NCI-H526 treated with DMSO at 0.1 percent for 48 hours (cell line): ENCODE results near the gene TRPM4.
"Not testable (repeated sequence)": the region's sequence is repeated elsewhere in the genome, so short reads cannot be mapped to it uniquely, and the experiment has no call there.

ENCODE experiments used
- DNase-seq: peaks from one replicate; lab custom pipeline; 2025; lab: John Stamatoyannopoulos, UW

The TRPM4 gene

DNA sequence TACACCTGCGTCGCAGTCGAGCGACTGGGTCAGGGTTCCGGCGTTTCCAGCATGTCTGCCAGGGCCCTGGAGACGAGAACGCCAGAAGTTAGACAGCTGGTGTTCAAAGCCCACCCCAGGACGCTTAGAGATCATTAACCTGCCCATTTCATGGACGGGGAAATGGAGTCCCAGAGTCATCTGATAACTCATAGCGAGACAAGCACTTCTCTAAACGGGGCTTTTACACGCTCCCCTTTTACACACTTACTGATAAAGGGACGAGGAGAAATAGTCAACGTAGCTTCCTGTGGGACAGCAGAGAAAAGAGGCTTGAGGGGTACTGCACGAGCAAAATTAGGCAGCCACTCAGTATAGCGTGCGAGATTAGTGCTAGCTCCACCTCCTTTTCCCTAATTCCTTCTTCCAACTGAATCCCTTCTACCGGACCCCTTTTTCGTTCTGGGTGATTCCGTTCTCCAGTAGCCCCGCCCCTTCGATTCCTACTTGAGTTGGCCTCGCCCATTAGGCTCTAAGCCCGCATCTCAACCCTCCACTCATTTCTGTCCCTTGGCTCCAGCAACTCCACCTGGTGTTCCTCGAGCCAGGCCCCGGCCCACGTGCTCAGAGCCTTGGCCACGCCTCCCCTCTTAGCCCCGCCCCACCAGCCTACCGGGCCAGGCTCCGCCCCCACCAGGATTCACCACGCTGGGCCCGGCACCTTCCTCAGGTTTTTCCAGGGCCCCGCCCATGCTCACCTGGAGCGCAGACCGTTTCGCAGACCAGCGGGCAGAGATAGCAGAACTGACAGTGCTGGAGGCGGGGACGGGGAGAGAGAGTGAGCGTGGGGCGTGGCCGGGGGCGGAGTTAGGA lies 6.1 kb upstream of the TRPM4 start:
- DNase-seq, result peak; percentile 99

DNA sequence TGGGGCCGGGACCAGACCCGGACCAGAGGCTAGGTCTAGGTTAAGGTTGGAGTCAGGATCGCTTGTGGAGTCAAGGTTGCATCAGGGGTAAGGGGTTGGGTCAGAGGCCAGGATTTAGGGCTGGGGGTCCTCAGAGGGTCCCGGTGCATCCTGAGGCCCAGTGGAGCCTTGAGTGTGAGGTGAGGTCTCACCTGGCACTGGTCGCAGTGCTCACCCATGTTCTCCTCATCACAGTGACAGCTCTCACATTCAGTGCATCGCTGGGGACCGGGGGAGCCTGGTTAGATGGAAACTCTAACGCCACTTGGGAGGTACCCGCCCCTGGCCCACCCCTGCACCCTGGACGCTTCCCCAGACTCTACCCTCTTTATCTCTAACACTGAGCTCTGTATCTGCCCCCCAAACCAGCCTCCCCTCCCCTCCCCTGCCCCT lies 5.5 kb upstream of the TRPM4 start:
- no peak for DNase-seq

DNA sequence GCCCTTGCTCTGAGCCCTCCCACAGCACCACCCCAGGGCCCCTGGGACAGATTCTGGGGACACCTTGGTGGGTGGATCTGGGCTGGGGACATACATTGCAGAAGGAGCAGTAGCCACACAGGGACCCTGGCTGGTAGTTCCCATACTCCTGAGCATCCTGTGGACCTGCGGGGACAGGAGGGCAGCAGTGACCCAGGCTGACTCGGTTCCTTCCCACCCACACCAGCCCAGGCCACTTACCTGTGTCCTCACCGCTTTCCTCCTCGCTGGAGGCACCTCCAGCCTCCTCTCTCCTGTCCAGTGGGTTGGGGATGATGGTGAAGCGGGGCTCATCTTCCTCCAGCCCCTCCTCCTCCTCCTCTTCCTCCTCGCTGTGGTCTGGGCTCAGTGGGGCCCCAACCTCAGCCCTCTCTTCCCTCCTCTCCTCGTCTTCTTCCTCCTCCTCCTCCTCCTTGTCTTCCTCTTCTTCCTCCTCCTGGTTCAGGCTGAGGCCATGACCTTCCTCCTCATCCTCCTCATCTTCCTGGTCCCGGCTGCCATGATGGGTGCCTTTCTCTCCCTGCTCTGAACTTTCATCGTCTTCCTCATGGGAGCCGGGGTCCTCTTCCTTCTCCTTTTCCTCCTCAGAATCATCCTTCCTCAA lies 4.3 kb upstream of the TRPM4 start:
- DNase-seq, result no peak

DNA sequence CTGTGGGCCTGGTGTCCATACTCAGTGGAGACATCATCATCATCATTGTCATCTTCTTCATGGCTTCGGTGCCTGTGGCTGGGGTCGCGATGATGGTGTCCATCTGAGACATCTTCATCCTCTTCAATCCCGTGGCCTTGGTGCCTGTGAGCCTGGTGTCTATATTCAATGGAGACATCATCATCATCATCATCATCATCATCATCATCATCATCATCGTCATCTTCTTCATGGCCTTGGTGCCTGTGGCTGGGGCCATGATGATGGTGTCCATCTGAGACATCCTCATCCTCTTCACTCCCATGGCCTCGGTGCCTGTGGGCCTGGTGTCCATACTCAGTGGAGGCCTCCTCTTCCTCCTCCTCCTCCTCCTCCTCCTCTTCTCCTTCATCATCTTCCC lies 3.3 kb upstream of the TRPM4 start:
- DNase-seq, result no peak

DNA sequence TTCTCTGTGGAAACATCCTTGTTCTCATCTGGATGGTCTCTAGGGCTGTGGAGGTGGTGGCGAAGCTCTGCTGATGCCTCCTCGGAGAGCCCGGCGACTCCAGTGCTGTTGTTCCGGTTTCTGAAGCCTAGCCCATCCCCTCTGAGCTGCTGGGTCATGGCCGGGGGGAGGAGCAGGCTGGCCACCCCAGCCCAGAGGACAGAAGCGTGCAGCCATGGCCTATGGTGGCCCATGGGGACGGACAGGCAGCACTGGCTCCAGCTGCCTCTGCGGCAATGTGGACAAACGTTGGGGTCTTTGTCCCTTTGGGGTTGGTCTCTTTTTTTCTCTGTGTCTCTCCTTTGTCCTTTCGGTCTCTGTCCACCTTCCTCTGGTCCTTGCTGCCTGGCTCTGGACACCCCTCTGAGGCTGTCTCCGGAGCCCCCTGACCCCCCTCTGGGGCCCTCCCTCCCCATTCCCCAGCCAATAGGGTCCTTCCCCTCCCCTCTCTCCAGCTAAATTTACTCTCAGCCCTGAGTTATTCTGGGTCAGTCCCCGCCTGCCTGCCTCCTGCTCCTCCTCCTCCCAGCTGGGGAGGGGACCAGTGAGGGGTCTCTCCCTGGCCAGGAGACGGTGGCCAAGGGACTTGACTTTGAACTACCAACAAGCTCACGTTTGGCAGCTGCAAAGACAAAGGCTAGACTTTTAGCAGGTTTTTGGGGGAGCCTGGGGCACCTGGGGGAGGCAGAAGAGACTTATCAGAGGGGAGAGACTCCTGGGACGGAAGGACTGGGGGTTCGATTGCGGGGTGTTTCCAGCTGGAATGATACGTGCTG lies 2.4 kb upstream of the TRPM4 start, which contains the start of gene HRC:
HRC (minus strand) TSS at position 392 of the 815 bp plus-strand sequence; CDS start at position 233, 159 bp downstream.
- no peak for DNase-seq

DNA sequence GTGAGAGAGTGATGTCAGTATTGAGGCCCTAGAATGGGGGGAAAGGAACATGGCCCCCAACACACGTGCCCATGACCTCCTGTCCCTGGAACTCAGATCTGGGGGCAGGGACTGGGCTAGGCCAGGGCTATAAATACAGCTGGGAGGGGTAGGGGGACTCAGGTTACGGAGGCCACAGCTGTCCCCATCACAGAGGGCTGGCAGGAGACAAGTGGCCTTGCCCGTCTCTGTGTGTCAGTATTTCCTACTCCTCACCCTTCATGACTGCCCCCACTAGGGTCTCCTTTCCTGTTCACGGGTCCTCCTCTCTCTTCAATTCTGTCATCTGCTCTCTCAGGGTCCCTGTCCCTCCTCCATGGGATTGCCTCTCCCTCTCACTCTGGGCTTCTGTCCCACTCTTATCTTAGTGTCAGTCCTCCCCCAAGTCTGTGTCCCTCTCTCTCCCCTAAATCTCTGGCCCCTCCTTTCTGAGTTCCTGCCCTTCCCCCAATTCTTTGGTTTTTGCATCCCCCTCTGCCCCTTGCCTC lies 1.7 kb upstream of the TRPM4 start:
- no peak for DNase-seq

DNA sequence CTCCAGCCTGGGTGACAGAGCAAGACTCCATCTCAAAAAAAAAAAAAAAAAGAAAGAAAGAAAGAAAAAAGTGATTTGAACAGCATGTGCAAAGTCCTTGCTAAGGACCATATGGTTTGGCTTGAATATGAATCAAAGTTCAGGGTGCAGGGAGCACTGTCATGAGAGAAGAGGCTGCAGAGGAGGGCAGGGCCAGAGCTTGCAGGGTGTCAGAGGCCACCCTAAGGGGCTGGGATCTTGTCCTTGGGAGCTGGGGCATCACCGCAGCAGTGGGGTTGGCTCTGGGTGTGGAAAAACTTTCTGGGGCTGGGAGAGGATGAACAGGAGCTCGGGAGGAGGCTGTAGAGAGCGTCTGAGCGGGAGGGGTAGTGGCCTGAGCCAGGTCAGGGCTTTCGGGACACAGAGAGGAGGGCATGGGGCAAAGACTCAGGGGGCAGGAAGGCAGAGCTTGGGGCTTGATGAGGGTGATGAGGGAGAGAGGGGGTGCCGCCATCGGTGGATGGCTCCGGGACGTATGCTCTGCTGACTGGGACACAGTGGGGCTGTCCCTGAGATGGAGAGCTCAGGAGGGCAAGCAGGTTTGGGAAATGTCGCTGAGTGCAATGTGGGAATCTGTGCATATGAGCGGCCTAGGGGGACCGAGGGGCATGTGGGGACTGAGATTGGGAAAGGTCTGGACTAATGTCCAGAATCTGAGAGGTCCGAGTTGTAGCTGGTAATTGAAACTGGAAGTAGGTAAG lies 3.0 kb downstream of the TRPM4 start:
- no peak for DNase-seq

DNA sequence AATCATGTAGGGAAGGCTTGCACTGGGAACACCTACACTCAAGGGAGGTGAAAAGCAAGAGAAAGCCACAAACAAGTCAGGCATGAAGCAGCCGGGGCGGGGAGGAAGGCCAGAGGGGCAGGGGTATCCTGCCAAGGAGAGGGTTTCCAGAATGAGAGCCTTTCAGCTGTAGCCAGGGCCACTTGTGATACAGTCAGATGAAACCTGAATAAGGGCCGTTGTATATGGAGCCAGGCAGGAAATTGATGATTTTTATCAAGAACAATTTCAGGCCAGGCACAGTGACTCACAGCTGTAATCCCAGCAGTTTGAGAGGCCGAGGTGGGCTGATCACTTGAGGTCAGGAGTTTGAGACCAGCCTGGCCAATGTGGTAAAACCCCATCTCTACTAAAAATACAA lies 4.4 kb downstream of the TRPM4 start:
- DNase-seq, result no peak

DNA sequence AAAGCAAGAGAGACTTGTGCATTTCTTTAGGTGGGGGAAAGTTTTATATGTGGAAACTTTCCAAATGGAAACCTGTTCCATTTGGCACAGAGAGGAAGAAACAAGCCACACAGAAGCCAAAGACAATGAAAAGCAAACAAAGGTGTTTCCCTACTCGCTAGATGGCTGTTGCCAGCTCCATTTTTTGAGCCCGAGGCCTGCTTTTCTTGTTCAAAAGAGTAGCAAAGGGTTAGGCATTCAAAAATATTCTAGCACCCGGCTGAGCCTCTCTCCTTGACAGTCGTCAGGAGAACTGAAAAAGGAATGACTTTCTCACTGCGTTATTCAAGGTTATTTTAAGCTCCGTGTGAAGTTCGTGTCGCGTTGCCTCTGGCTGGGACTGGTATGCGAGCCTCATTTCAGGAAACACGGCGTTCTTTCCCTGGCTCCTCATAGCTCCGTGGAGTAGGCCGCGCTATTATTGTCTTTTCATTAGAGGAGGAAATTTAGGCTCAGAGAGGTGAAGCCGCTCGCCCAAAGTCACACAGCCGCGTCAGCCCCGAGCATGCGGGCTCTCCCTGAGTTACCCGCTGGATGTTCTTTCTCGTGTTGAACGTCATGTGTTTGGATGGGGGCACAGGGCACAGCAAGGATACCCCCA lies 7.6 kb downstream of the TRPM4 start:
- DNase-seq, result no peak

DNA sequence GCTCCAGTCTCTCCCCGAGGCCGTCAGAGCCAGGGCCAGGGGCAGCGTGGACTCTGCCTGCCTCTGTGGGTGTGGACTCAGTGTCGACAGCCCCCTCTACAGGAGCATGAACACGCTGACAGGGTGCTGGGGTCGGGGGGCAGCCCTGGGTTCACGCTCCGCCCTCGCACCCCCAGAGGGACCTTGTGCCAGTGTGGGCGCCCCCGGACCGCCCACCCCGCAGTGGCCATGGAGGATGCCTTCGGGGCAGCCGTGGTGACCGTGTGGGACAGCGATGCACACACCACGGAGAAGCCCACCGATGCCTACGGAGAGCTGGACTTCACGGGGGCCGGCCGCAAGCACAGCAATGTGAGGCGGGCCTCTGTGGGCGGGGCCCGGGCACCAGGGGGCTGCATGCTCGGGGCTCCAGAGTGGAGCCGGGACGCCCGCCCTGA lies 8.3 kb downstream of the TRPM4 start:
- no peak for DNase-seq

DNA sequence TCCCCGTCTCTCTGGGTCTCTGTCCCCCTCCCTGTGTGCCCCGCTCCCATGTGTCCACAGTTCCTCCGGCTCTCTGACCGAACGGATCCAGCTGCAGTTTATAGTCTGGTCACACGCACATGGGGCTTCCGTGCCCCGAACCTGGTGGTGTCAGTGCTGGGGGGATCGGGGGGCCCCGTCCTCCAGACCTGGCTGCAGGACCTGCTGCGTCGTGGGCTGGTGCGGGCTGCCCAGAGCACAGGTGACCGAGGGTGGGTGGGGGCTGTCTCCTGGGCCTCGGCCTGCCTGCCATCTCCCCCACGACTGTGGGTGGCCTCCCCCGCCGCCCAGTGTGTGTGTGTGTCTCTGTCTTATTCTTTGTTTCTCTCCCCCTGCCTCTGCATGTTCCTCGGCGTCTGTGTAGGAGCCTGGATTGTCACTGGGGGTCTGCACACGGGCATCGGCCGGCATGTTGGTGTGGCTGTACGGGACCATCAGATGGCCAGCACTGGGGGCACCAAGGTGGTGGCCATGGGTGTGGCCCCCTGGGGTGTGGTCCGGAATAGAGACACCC lies 10.3 kb downstream of the TRPM4 start:
- DNase-seq, result no peak

DNA sequence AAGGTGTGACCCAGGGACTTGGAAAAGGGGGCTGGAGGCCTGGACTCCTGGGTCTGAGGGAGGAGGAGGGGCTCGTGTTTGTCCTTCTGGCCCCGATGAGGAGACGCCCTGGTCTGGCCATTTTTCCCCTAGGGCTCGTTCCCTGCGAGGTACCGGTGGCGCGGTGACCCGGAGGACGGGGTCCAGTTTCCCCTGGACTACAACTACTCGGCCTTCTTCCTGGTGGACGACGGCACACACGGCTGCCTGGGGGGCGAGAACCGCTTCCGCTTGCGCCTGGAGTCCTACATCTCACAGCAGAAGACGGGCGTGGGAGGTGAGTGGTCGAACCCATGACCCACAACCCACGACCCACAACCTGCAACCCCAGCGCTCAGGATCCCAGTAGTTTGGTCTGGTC lies 10.8 kb downstream of the TRPM4 start:
- no peak for DNase-seq

DNA sequence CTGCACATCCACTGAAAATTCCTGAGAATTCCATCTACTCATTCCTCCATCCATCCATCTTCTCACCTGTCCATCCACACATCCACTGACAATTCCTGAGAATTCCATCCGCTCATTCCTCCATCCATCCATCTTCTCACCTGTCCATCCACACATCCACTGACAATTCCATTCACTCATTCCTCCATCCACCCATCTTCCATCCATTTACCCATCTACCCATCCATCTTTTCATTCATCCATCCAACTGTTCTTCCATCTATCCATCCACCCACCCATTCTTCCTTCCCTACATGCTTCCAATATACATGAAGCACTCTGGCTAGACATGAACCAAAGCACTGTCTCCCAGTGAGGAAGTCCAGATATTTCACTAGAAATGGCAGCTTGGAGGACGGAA lies 15.6 kb downstream of the TRPM4 start:
- DNase-seq, result no peak

DNA sequence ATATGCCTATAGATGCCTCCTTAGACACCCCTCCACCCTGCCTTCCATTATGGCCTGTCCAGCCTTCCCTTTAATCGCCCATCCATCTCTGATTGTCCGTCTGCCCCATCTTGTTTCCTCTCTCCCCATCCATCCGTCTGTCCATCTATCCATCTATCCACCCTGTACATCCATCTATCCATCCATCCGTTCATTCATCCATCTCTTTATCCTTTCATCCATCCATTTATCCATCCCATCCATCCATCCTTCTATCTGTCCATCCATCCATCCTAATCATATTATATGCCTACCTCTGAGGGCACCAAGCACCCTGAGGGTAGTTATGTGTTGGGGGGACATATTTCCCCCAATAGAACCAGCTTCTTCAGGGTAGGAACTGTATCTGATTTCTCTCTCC lies 23.1 kb downstream of the TRPM4 start:
- no peak for DNase-seq

DNA sequence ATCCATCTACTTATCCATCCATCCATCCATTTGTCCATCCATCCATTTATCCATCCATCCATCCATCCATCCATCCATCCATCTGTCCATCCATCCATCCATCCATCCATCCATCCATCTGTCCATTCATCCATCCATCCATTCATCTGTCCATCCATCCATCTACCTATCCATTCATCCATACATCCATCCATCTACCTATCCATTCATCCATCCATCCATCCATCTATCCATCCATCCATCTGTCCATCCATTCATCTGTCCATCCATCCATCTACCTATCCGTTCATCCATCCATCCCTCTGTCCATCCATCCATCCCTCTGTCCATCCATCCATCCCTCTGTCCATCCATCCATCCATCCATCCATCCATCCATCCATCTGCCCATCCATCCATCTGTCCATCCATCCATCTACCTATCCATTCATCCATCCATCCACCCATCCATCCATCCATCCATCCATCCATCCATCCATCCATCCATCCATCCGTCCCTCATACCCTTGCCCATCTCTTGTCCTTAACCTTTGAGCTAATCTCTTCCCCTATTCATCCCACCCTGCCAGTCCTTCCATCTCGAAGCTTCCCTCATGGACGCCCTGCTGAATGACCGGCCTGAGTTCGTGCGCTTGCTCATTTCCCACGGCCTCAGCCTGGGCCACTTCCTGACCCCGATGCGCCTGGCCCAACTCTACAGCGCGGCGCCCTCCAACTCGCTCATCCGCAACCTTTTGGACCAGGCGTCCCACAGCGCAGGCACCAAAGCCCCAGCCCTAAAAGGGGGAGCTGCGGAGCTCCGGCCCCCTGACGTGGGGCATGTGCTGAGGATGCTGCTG lies 24.6 kb downstream of the TRPM4 start:
- not testable (repeated sequence) for DNase-seq

DNA sequence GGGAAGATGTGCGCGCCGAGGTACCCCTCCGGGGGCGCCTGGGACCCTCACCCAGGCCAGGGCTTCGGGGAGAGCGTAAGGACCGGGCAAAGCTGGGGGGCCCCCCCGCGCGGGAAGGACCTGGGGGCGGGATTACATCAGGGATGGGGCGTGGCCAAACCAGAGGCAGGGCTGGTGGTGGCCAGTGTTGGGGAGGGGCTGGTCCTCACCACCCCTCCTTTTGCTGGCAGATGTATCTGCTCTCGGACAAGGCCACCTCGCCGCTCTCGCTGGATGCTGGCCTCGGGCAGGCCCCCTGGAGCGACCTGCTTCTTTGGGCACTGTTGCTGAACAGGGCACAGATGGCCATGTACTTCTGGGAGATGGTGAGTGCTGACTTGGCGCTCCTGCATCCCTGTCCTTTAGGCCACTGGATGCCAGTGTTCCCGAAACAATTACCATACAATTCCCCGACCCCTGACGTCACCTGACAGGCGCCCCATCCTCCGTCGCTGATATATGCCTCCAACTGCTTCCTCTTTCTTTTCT lies 25.3 kb downstream of the TRPM4 start:
- DNase-seq, result no peak

DNA sequence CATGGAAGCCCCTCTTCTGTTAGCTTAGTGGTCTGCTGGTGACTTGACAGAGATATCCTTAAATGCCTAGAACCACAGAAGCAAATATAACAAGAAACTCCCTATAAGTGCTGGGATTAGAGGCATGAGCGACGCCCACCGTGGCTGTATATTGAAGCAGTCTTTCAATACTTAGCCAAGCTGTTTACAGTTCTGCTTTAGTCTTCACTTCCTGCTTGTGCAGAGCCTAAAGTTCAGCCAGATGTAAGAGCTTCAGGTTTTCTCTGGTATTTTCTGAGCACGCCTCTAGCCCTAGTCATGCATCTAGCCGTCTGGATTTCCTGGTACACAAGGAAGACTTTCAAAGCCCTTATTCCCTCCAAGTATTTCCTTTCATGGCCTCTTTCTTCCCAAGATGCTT lies 28.5 kb downstream of the TRPM4 start:
- DNase-seq, result no peak

DNA sequence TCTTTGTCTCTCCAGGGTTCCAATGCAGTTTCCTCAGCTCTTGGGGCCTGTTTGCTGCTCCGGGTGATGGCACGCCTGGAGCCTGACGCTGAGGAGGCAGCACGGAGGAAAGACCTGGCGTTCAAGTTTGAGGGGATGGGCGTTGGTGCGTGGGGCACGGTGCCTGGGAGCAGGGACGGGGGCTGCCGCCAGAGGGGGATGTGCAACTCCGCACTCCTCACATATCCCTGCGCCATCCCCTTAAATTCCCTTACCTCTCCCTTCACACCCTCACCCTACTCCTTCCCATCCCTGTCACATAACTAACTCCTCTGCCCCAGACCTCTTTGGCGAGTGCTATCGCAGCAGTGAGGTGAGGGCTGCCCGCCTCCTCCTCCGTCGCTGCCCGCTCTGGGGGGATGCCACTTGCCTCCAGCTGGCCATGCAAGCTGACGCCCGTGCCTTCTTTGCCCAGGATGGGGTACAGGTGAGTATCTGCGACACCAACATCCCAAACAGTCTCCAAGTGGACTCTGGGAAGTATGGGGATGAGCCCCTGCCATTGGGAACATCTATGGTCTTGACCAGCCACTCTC lies 31.1 kb downstream of the TRPM4 start:
- no peak for DNase-seq

DNA sequence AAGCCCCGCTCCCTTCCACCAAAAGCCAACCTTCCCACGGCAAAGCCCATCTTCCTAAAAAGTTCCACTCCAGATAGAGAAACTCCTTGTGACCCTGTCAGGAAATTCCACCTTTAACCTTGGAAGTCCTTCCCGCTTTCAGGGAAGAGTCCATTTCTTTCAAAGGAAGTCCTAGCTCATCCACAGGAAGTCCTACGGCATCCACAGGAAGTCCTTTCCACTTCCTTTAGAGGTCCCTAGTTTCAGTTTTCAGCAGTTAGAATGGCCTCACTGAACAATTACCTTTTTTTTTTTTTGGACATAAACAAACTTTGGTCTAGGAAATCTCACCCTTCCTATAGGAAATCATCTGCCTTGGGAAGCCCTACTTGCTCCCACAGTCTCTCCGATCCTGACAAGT lies 31.7 kb downstream of the TRPM4 start:
- no peak for DNase-seq
